Measurements from ENCODE around the gene FZR1. TPM values are rescaled to one million over a fixed set of nuclear protein-coding genes. Genes with fewer than 3 reads are reported as not detected.
A peak's percentile ranks its signal among the peaks of the same experiment; 100 is the strongest.

FZR1 gene
- total and polyA plus RNA-seq, 2 of the 8 experiments (the other 6 are each of a cell fraction or from before 2014, with no cell fraction given): 21.6 to 35.5 TPM

DNA sequence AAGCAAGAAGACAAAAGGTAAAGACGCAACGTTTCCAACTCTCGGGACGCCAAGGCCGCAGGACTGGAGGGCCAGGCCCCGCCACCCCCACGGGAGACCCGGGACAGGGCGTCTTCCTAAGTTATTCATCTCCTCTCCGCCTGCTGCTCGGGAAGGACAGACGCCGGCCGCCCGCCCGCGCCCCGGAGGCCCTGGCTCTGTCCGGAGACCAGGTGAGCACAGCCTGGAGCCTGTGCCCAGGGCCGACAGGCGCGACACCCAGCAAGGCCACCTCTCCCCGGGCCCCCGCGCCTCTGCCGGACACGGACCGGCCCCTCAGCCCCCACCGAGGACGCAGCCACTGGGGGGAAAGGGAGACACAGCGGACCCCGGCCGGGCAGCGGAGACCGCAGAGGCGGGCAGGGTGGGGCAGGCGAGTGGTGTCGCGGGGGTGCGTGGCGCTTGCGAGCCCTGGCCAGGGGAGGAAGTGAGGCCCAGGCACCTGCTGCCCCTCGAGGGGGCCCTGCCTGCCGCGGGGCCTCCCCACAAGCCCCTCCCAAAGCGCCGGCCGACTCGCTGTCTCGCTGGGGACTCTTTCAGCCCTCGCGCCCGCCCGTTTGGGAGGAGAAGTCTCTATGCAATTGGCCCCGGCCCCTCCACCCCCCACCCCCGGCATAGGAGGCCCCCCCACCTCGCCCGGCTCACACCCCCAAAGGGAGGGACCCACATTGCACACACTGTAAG, 43.0 kb upstream of the FZR1 start:
- no peaks in the 10 kb centered on the region for H3K79me2 ChIP-seq (ENCODE audit: control insufficient read depth in 1 of 2, insufficient read depth in 2 of 2, low read length in 2 of 2)
- no peak overlapping the region for H2AFZ ChIP-seq (ENCODE audit: low read length)
- no peak overlapping the region for H3K27ac ChIP-seq (ENCODE audit: low read depth, low read length)
- no peak overlapping the region for H3K56ac ChIP-seq (replicated peaks; ENCODE audit: insufficient read length, low read depth, low read length)
- no peak overlapping the region for H2BK15ac ChIP-seq (ENCODE audit: low read length)
- no peak overlapping the region for H3K23ac ChIP-seq (ENCODE audit: insufficient read length)
- H2AK5ac ChIP-seq (ENCODE audit: low read depth, low read length): no peak overlapping the region
- no peak overlapping the region for H4K91ac ChIP-seq (replicated peaks; ENCODE audit: insufficient read length, low read length)
- H3K4ac ChIP-seq (replicated peaks; ENCODE audit: insufficient read length, low read depth, low read length): no peak overlapping the region
- DNase-seq (ENCODE audit: low read depth in 1 of 2, low spot score in 2 of 2) (no peak), FAIRE-seq (no peak)
- H3K9ac ChIP-seq (replicated peaks in 1 of 4; ENCODE audit: extremely low read depth in 1 of 4, low read depth in 3 of 4, low read length in 3 of 4): no peak overlapping the region
- no peak overlapping the region for H3K14ac ChIP-seq (ENCODE audit: insufficient read length)
- H3K4me1 ChIP-seq (replicated peaks in 1 of 4; ENCODE audit: control insufficient read depth in 3 of 4, insufficient read depth in 4 of 4, low read length in 3 of 4): peaks cover 0 to 16% (median 7%) of the 10 kb centered on the region in 4 experiments; a peak in 6 of 7 replicates
- H2BK120ac ChIP-seq (replicated peaks; ENCODE audit: low read depth, low read length): no peak overlapping the region
- H3K4me2 ChIP-seq (ENCODE audit: insufficient read depth in 1 of 2, low read depth in 2 of 2, low read length in 2 of 2): peak overlapping the region; percentile 63 to 81
- no peak overlapping the region for H2BK20ac ChIP-seq (ENCODE audit: low read length)
- WGBS, 2 experiments (ENCODE audit: extremely low coverage in 1 of 2, insufficient coverage in 1 of 2, insufficient read length in 1 of 2, insufficient replicate concordance in 2 of 2, low coverage in 1 of 2, low lambda C conversion rate in 2 of 2, missing lambda C conversion rate in 1 of 2): 7% methylated on average over 17 of the region's 58 CpGs; no CpG with 5 or more reads in 1 of the 2 experiments
- H4K8ac ChIP-seq (ENCODE audit: extremely low read depth, insufficient read depth, low read length): peak overlapping the region; percentile 68; the same call in 1 of the 2 replicates
- peaks cover 26 to 62% (median 57%) of the 10 kb centered on the region in 4 experiments for H3K27me3 ChIP-seq (replicated peaks in 1 of 4; ENCODE audit: control insufficient read depth in 3 of 4, extremely low read depth in 1 of 4, insufficient read depth in 3 of 4, low read length in 3 of 4)
- H4K5ac ChIP-seq (ENCODE audit: insufficient read length, low read depth, low read length): no peak overlapping the region
- peaks cover 6 to 8% of the 10 kb centered on the region in 2 experiments; a peak in 3 of 4 replicates for H3K9me3 ChIP-seq (ENCODE audit: insufficient read depth in 2 of 2, low read depth in 1 of 2, low read length in 1 of 2)
- peaks cover 3 to 8% of the 10 kb centered on the region in 2 experiments for H4K20me1 ChIP-seq (replicated peaks in 1 of 2; ENCODE audit: control insufficient read depth in 1 of 2, insufficient read depth in 2 of 2, low read length in 2 of 2)
- H3K79me1 ChIP-seq (ENCODE audit: low read depth, low read length): no peaks in the 10 kb centered on the region
- no peak overlapping the region for H2BK5ac ChIP-seq (ENCODE audit: low read depth, low read length)
- no peak overlapping the region for H3K18ac ChIP-seq (ENCODE audit: extremely low read depth, low read length)
- H2BK12ac ChIP-seq (ENCODE audit: low read depth, low read length): no peak overlapping the region
- H3K4me3 ChIP-seq (ENCODE audit: extremely low read depth in 1 of 4, insufficient read depth in 2 of 4, low read depth in 3 of 4, low read length in 4 of 4): peak overlapping the region; percentile 23 to 72 (median 32); a peak in 5 of 8 replicates
- POLR2A ChIA-PET (ENCODE audit: partially characterized antibody): interaction anchor here (1.6 to 1.9 kb wide), 3 partner anchors 15 to 19 kb away, joined by 3 to 5 read pairs (median 5); no protein-coding TSS in a partner anchor
- H3K23me2 ChIP-seq (ENCODE audit: low read depth, low read length): peaks cover 9% of the 10 kb centered on the region; the same call in 1 of the 2 replicates
- CTCF ChIA-PET (ENCODE audit: partially characterized antibody): interaction anchor here (0.5 to 1.8 kb wide), 9 partner anchors 9 to 165 kb away, joined by 3 to 9 read pairs (median 3); no protein-coding TSS in a partner anchor
- H3K36me3 ChIP-seq (ENCODE audit: control insufficient read depth in 2 of 4, insufficient read depth in 4 of 4, low read length in 3 of 4): no peaks in the 10 kb centered on the region; a peak in 1 of 8 replicates
- TF ChIP-seq SUZ12 (IDR thresholded peaks at IDR 0.05; ENCODE audit: low read length) (peak; percentile 81), SRF (IDR thresholded peaks at IDR 0.05; ENCODE audit: low read depth, low read length) (no peak), RXRA (IDR thresholded peaks at IDR 0.05; ENCODE audit: insufficient read depth, low read depth, low read length) (no peak), RNF2 (IDR thresholded peaks at IDR 0.05; ENCODE audit: borderline replicate concordance, low read depth, low read length, missing control alignments, poor library complexity, severe bottlenecking) (peak; percentile 30), RFX5 (IDR thresholded peaks at IDR 0.05; ENCODE audit: borderline replicate concordance, low read depth, low read length) (no peak)
- TF ChIP-seq, protein P1, sequence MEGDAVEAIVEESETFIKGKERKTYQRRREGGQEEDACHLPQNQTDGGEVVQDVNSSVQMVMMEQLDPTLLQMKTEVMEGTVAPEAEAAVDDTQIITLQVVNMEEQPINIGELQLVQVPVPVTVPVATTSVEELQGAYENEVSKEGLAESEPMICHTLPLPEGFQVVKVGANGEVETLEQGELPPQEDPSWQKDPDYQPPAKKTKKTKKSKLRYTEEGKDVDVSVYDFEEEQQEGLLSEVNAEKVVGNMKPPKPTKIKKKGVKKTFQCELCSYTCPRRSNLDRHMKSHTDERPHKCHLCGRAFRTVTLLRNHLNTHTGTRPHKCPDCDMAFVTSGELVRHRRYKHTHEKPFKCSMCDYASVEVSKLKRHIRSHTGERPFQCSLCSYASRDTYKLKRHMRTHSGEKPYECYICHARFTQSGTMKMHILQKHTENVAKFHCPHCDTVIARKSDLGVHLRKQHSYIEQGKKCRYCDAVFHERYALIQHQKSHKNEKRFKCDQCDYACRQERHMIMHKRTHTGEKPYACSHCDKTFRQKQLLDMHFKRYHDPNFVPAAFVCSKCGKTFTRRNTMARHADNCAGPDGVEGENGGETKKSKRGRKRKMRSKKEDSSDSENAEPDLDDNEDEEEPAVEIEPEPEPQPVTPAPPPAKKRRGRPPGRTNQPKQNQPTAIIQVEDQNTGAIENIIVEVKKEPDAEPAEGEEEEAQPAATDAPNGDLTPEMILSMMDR (IDR thresholded peaks at IDR 0.05; ENCODE audit: control extremely low read depth in 1 of 3, insufficient read depth in 1 of 3, low read depth in 1 of 3, low read length in 3 of 3): no peak
